HEK293 (cell line): ENCODE measurements around the gene MYRFL.

Source experiments
- ZFP41 ChIP-seq: fragments of 450-650 bp; formaldehyde crosslinking; IDR thresholded peaks from 2 replicates; pipeline ENCODE4 v1.5.1; 2016; ENCODE audit warnings: missing biosample characterization, missing genetic modification characterization, borderline replicate concordance
- ZNF174 ChIP-seq: fragments of 450-650 bp; formaldehyde crosslinking; IDR thresholded peaks from 2 replicates; pipeline ENCODE4 v1.5.0; 2017; ENCODE audit warnings: missing biosample characterization, mild to moderate bottlenecking, missing genetic modification characterization
- ZNF223 ChIP-seq: fragments of 450-650 bp; formaldehyde crosslinking; IDR thresholded peaks from 2 replicates; pipeline ENCODE4 v1.5.1; 2016; ENCODE audit warnings: missing biosample characterization, missing genetic modification characterization

- TF ChIP-seq ZNF174 (tag by site-specific recombination) (no peak), ZNF223 (tag by site-specific recombination) (no peak), ZFP41 (tag by site-specific recombination) (no peak)
Measured at GRCh38 chr12:69779928-69780327, 45.1 kb upstream of the MYRFL start.
